Measurements from ENCODE around the gene EIF4G3. TPM values are rescaled to one million over a fixed set of nuclear protein-coding genes. Genes with fewer than 3 reads are reported as not detected.

The EIF4G3 gene
- total and polyA plus RNA-seq, 9 of the 15 experiments (the other 6 are each of a cell fraction or from before 2014, with no cell fraction given) = 6.7 to 40.5 (median 32.1) TPM

GRCh38 chr1:21022279-21023040 is 154.2 kb downstream of the EIF4G3 start (continued):
- TF ChIP-seq, protein P1, sequence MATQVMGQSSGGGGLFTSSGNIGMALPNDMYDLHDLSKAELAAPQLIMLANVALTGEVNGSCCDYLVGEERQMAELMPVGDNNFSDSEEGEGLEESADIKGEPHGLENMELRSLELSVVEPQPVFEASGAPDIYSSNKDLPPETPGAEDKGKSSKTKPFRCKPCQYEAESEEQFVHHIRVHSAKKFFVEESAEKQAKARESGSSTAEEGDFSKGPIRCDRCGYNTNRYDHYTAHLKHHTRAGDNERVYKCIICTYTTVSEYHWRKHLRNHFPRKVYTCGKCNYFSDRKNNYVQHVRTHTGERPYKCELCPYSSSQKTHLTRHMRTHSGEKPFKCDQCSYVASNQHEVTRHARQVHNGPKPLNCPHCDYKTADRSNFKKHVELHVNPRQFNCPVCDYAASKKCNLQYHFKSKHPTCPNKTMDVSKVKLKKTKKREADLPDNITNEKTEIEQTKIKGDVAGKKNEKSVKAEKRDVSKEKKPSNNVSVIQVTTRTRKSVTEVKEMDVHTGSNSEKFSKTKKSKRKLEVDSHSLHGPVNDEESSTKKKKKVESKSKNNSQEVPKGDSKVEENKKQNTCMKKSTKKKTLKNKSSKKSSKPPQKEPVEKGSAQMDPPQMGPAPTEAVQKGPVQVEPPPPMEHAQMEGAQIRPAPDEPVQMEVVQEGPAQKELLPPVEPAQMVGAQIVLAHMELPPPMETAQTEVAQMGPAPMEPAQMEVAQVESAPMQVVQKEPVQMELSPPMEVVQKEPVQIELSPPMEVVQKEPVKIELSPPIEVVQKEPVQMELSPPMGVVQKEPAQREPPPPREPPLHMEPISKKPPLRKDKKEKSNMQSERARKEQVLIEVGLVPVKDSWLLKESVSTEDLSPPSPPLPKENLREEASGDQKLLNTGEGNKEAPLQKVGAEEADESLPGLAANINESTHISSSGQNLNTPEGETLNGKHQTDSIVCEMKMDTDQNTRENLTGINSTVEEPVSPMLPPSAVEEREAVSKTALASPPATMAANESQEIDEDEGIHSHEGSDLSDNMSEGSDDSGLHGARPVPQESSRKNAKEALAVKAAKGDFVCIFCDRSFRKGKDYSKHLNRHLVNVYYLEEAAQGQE (IDR thresholded peaks at IDR 0.05; ENCODE audit: borderline replicate concordance) = peak; percentile 20
- TF ChIP-seq, protein P1 (CRISPR knock-in tag; IDR thresholded peaks at IDR 0.05; ENCODE audit: low read depth) = no peak
- TF ChIP-seq RUNX1 (IDR thresholded peaks at IDR 0.05; ENCODE audit: low read depth) = no peak
- TF ChIP-seq ZNF766 (CRISPR knock-in tag; conservative IDR thresholded peaks at IDR 0.05) = peak; percentile 84; the same call in 1 of the 2 replicates
- no peak for TF ChIP-seq MBD2 (IDR thresholded peaks at IDR 0.05; ENCODE audit: borderline replicate concordance, low read depth)
- TF ChIP-seq NUFIP1 (IDR thresholded peaks at IDR 0.05; ENCODE audit: partially characterized antibody) = peak; percentile 59
- no peak for TF ChIP-seq STAG1 (CRISPR knock-in tag; IDR thresholded peaks at IDR 0.05; ENCODE audit: borderline replicate concordance)
- peak; percentile 92 for TF ChIP-seq ELF1 (tag; IDR thresholded peaks at IDR 0.05)
- no peak; the same call in 1 of the 2 replicates for TF ChIP-seq PHTF2 (CRISPR knock-in tag; IDR thresholded peaks at IDR 0.05)
- TF ChIP-seq DLX4 (CRISPR knock-in tag; IDR thresholded peaks at IDR 0.05) = no peak
- peak; percentile 55; the same call in 1 of the 2 replicates for TF ChIP-seq SMARCA5 (IDR thresholded peaks at IDR 0.05)
- no peak for TF ChIP-seq ZNF311 (CRISPR knock-in tag; IDR thresholded peaks at IDR 0.05)
- TF ChIP-seq KLF6 (CRISPR knock-in tag; IDR thresholded peaks at IDR 0.05; ENCODE audit: borderline replicate concordance) = peak; percentile 76
- no peak for TF ChIP-seq SIN3B (IDR thresholded peaks at IDR 0.05; ENCODE audit: low read depth)
- TF ChIP-seq RAD51 (IDR thresholded peaks at IDR 0.05; ENCODE audit: borderline replicate concordance, low read depth) = peak; percentile 50; the same call in 1 of the 2 replicates
- TF ChIP-seq ZKSCAN1 (IDR thresholded peaks at IDR 0.05; ENCODE audit: low read depth, low read length) = no peak
- peak in 1 of 3 experiments; percentile 37 for TF ChIP-seq YY1 (IDR thresholded peaks at IDR 0.05; ENCODE audit: borderline replicate concordance in 1 of 3, control insufficient read depth in 1 of 3, extremely low read depth in 1 of 3, insufficient read depth in 3 of 3, insufficient read length in 1 of 3, insufficient replicate concordance in 2 of 3, low read depth in 1 of 3, low read length in 2 of 3)
- TF ChIP-seq NELFE (IDR thresholded peaks at IDR 0.05; ENCODE audit: insufficient read depth, insufficient read length) = no peak
- no peak for TF ChIP-seq CSDE1 (IDR thresholded peaks at IDR 0.05)
- no peak for TF ChIP-seq MAX (CRISPR knock-in tag; IDR thresholded peaks at IDR 0.05)

Data from K562 (cell line).